Measurements from ENCODE around the gene FAM83B.

The FAM83B gene

DNA sequence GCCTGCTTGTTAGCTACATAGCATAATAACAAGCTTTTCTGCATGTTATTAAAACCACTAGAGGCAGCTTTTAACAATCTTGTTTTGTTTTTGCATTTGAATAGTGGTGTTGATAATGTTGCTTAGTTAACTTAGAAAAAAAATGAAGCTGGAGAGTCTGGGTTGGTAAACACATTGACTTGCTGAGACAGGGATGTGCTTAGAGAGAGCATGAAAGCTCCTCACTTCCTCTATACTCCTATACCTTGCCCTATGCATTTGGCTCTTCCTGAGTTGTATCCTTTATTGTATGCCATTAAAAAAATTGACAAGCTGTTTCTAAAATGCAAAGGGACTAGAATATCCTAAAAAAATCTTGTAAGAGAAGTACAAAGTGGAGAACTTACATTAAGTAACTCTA lies 13.6 kb downstream of the FAM83B start:
- Histone ChIP-seq H3K27me3 (no peaks in the 10 kb centered on the region), H3K4me3 (no peak overlapping the region), H4K20me1 (no peaks in the 10 kb centered on the region), H3K9ac (no peak overlapping the region), H3K9me3 (no peaks in the 10 kb centered on the region), H3K36me3 (no peaks in the 10 kb centered on the region), H3K4me1 (no peaks in the 10 kb centered on the region), H3K27ac (no peak overlapping the region), H3K4me2 (no peak overlapping the region)
- no peak for TF ChIP-seq Cebpa-rat (IDR thresholded peaks at IDR 0.05)

DNA sequence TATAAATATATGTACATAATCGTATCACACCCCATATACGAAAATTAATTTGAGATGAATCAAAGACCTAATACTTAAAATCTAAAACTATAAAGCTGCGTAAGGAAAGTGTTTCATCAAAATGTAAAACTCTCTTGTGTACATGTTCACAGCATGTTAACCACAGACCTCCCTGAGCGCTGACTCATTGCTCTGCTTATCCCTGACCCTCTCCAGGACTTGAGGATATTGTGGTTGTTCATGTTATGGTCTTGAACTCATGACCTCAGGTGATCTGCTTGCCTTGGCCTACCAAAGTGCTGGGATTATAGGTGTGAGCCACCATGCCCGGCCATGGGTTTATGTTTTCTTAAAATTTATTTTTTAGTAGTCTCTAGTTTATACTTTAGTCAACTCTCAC lies 14.2 kb downstream of the FAM83B start:
- H3K4me3 ChIP-seq, result no peak overlapping the region
- no peak overlapping the region for H3K4me2 ChIP-seq
- no peaks in the 10 kb centered on the region for H4K20me1 ChIP-seq
- TF ChIP-seq Cebpa-rat (IDR thresholded peaks at IDR 0.05), result no peak
- no peaks in the 10 kb centered on the region for H3K9me3 ChIP-seq
- no peak overlapping the region for H3K27ac ChIP-seq
- no peaks in the 10 kb centered on the region for H3K27me3 ChIP-seq
- no peaks in the 10 kb centered on the region for H3K4me1 ChIP-seq
- H3K9ac ChIP-seq, result no peak overlapping the region
- H3K36me3 ChIP-seq, result no peaks in the 10 kb centered on the region

DNA sequence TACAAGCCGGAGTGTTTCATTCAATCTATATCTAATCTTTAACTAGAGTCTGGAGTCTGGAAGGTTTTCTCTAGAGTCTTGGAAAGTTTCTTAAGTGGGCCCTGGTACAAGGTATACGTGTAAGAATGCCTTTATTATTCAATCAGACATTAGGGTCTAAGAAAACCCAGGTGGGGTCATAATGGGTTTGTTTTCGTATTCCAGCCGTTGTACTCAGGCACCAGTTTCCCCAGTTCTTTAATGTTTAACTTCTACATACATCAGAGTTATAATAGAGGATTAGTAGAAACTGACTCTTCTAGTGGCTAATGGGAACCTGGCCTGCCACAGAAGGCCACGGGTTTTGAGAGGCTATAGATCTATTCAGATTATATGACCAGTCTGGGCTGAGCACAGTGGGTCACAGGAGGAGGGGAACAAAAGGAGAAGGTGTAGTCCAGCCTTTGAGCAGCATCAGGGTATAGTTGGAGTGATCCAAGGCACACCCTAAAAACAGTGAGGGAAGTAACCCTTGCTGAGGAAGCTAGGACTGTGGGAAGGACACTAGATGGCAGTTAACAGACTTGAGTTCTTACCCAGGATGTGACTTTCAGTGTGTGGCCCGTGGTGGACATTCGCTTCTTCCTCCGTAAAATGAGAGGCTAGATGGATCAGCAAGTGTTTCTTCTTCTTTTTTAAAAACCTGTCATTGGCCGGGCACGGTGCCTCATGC lies 15.5 kb downstream of the FAM83B start:
- Histone ChIP-seq H3K4me1 (no peaks in the 10 kb centered on the region), H3K36me3 (no peaks in the 10 kb centered on the region), H3K4me2 (no peak overlapping the region), H4K20me1 (no peaks in the 10 kb centered on the region), H3K27me3 (no peaks in the 10 kb centered on the region), H3K4me3 (no peak overlapping the region), H3K9ac (no peak overlapping the region), H3K27ac (no peak overlapping the region), H3K9me3 (no peaks in the 10 kb centered on the region)
- TF ChIP-seq Cebpa-rat (IDR thresholded peaks at IDR 0.05), result no peak

DNA sequence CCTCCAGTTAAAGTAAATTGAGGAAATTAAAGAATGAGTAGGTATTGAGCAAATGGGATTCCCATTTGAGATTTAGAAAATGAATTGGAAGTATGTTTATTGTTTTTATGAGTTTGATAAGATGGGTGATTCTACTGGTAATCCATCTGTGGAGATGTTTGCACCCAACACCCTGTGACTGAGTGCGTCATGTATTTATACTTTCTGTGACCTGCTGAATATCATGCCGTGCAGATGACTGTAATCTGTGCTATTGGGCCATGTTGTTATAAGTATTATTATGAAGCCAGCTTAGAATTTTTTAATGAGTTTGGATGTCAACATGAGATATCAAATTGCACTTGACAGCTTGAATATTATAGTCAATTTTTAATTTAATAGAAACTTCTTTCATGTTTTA lies 17.7 kb downstream of the FAM83B start:
- no peak for TF ChIP-seq Cebpa-rat (IDR thresholded peaks at IDR 0.05)

DNA sequence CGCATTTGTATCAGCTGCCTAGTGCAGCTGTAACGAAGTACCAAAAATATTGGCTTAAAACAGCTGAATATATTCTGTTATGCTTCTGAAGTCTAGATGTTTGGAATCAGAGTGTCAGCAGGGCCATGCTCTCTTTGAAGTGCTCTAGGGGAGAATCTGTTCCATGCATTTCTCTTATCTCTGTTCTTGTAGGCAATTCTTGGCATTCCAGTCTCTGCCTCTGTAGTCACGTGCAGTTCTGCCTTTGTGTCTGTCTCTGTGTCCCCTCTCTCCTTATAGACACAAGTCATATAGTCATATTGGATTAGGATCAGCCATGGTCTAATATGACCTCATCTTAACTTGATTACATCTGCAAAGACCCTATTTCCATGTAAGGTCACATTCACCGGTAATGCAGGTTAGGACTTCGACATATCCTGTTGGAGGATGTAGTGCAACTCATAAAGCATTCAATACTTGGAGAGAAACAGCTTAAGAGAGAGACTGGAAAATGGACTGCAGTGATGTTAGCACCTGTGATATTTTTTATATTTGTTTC lies 18.6 kb downstream of the FAM83B start:
- no peak for TF ChIP-seq Cebpa-rat (IDR thresholded peaks at IDR 0.05)
- Histone ChIP-seq H3K9me3 (no peaks in the 10 kb centered on the region), H3K4me3 (no peak overlapping the region), H3K9ac (no peak overlapping the region), H3K4me2 (no peak overlapping the region), H3K36me3 (no peaks in the 10 kb centered on the region), H4K20me1 (no peaks in the 10 kb centered on the region), H3K27me3 (no peaks in the 10 kb centered on the region), H3K4me1 (no peaks in the 10 kb centered on the region), H3K27ac (no peak overlapping the region)

More for the DNA sequence above, 17.7 kb downstream of the FAM83B start:
- no peak overlapping the region for H3K9ac ChIP-seq
- H3K27ac ChIP-seq, result no peak overlapping the region
- no peaks in the 10 kb centered on the region for H3K36me3 ChIP-seq
- no peak overlapping the region for H3K4me2 ChIP-seq
- H3K4me3 ChIP-seq, result no peak overlapping the region
- H3K27me3 ChIP-seq, result no peaks in the 10 kb centered on the region
- no peaks in the 10 kb centered on the region for H4K20me1 ChIP-seq
- no peaks in the 10 kb centered on the region for H3K4me1 ChIP-seq
- no peaks in the 10 kb centered on the region for H3K9me3 ChIP-seq

DNA sequence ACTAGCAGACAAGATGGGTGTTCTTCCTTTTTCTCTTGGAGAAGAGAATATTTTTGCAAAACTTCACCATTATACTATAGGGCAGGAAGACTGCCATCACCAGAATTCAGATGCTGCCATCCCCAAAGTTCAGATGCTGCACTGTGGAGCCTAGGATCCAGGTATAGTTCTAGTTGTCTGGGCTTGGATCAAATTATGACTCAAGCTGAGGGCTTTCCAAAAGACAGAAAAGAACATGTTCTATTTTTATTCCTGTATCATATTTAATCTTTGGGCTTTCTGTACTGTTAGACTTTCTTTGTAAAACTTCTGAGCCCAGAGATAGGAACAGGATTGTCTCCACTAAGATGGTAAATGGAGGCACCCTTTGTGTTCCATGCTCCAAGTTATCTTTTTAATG lies 22.0 kb downstream of the FAM83B start:
- H3K36me3 ChIP-seq, result no peaks in the 10 kb centered on the region
- H4K20me1 ChIP-seq, result no peaks in the 10 kb centered on the region
- H3K27ac ChIP-seq, result no peak overlapping the region
- no peak overlapping the region for H3K4me3 ChIP-seq
- no peak overlapping the region for H3K4me2 ChIP-seq
- no peaks in the 10 kb centered on the region for H3K9me3 ChIP-seq
- TF ChIP-seq Cebpa-rat (IDR thresholded peaks at IDR 0.05), result no peak
- H3K4me1 ChIP-seq, result no peaks in the 10 kb centered on the region
- H3K27me3 ChIP-seq, result no peaks in the 10 kb centered on the region
- H3K9ac ChIP-seq, result no peak overlapping the region

DNA sequence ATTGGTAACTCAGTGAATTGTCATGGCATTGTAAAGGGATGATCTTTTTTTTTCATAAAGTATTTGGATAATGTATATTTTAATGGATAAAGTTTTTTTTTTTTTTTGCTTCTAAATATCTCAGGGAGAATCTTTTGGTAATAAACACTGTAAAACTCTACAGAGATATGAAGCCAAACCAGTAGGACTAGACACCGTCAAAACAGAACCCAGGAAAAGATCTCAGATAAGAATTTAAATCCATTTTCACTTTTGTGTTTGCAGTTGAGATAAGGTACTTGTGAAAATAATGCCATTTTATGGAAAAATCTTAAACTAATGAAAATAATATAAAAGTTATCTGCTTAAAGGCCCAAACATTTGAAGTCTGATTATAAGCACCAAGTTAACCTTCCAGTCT lies 27.0 kb downstream of the FAM83B start:
- no peak overlapping the region for H3K4me3 ChIP-seq
- TF ChIP-seq Cebpa-rat (IDR thresholded peaks at IDR 0.05), result no peak
- H3K27ac ChIP-seq, result no peak overlapping the region
- H3K27me3 ChIP-seq, result no peaks in the 10 kb centered on the region
- H3K4me2 ChIP-seq, result no peak overlapping the region
- H3K9ac ChIP-seq, result no peak overlapping the region
- no peaks in the 10 kb centered on the region for H3K36me3 ChIP-seq
- no peaks in the 10 kb centered on the region for H3K4me1 ChIP-seq
- H4K20me1 ChIP-seq, result no peaks in the 10 kb centered on the region
- no peaks in the 10 kb centered on the region for H3K9me3 ChIP-seq

DNA sequence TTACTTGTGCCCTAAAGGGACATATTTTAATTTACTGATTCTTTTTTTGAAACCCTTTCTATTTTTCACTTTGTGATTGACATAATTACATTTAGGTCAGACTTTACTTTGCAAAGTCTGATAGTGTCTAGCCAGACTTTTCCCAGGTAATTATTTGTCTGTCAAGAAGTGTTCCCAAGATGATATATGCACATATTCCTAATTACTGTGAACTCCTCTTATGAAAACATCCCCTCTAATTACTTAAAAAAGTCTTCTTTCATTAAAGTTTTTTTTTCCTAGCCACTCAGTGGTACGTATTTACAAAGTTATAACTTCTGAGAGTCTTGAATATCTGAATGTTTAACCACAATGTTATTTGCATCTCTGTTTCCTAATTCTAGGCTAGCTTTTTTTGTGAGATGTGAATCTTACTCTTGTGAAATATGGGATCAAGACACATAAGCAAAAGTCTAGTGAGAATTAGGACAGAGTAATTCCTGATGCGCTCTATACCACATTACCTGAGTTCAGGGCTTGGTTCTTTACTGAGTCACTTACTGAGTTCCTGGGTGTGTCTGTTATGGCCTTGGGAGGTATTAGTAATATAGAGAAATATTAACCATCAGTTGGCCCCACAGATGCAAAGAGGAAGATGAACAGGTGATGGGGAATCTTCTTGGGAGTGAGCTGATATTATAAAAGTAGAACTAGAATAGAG lies 27.9 kb downstream of the FAM83B start:
- Histone ChIP-seq H3K36me3 (no peaks in the 10 kb centered on the region), H3K27me3 (no peaks in the 10 kb centered on the region), H3K4me1 (no peaks in the 10 kb centered on the region), H3K27ac (no peak overlapping the region), H3K4me2 (no peak overlapping the region), H3K9ac (no peak overlapping the region), H4K20me1 (no peaks in the 10 kb centered on the region), H3K9me3 (no peaks in the 10 kb centered on the region), H3K4me3 (no peak overlapping the region)
- no peak for TF ChIP-seq Cebpa-rat (IDR thresholded peaks at IDR 0.05)

DNA sequence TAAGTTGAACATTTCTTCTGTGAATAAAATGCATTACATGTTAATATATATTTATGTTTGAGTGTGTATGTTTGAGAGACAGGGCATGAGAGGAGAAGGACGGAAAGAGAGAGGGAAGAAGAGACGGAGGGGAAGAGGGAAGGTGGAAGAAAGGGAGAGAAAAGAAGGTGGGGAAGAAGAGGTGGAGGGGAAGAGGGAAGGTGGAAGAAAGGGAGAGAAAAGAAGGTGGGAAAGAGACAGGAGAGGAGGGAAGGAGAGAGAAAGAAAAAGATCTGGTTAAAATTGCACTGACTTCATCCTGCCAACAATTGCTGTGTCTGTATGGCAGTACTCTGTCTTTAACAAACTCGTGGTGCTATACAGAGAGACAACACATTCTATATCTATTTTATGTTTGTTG lies 29.0 kb downstream of the FAM83B start:
- Histone ChIP-seq H3K9me3 (no peaks in the 10 kb centered on the region), H3K27ac (no peak overlapping the region), H3K4me3 (no peak overlapping the region), H4K20me1 (no peaks in the 10 kb centered on the region), H3K9ac (no peak overlapping the region), H3K4me2 (no peak overlapping the region), H3K27me3 (no peaks in the 10 kb centered on the region), H3K36me3 (no peaks in the 10 kb centered on the region), H3K4me1 (no peaks in the 10 kb centered on the region)
- TF ChIP-seq Cebpa-rat (IDR thresholded peaks at IDR 0.05), result no peak

DNA sequence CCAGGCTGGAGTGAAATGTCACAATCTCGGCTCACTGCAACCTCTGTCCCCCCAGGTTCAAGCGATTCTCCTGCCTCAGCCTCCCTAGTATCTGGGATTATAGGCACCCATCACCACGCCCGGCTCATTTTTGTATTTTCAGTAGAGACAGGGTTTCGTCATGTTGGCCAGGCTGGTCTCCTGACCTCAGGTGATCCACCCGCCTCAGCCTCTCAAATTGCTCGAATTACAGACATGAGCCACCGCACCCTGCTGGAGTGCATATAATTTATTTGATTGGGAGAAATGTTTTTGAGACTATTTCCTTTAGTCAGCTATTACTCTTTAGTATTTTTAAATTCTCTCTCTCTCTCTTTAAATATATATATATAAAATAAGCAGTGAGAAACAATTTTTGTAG lies 29.8 kb downstream of the FAM83B start:
- Histone ChIP-seq H3K36me3 (no peaks in the 10 kb centered on the region), H3K4me1 (no peaks in the 10 kb centered on the region), H3K9ac (no peak overlapping the region), H3K9me3 (no peaks in the 10 kb centered on the region), H3K4me3 (no peak overlapping the region), H4K20me1 (no peaks in the 10 kb centered on the region), H3K4me2 (no peak overlapping the region), H3K27ac (no peak overlapping the region), H3K27me3 (no peaks in the 10 kb centered on the region)
- TF ChIP-seq Cebpa-rat (IDR thresholded peaks at IDR 0.05), result no peak
